IMR-90 (cell line): ENCODE measurements around the gene COMMD8. TPM values are rescaled to one million over a fixed set of nuclear protein-coding genes. Genes with fewer than 3 reads are reported as not detected.

Experiments
- ATAC-seq: fragments of 200-7000 bp; cut with Tn5 transposase; 2 replicates; pipeline ENCODE4 v1.9.1; 2020; ENCODE audit warnings: low read depth, mild to moderate bottlenecking, moderate library complexity
- BruUV-seq: library from RNA; stranded (reverse); fragments of 400-500 nt; replicated peaks from 2 replicates; lab custom pipeline; 2021; lab: Mats Ljungman, UMichigan
- CTCF ChIA-PET: fragments of 300-600 bp; formaldehyde crosslinking; extraction: SDS; loops from one replicate; lab custom pipeline; 2021; ENCODE audit warnings: antibody characterized with exemption; lab: Yijun Ruan, JAX
- POLR2A ChIA-PET: fragments of 300-600 bp; sonication (Branson Sonifier 250); formaldehyde crosslinking; loops from one replicate; lab custom pipeline; 2022; ENCODE audit warnings: antibody characterized with exemption; ENCODE audit not compliant: unreplicated experiment; lab: Charles Lee
- DNase-seq: peaks from one replicate; pipeline ENCODE4 v3.0.0; 2013
- H2AFZ ChIP-seq: replicated peaks from 2 replicates; pipeline ENCODE3; 2013; ENCODE audit warnings: low read length, mild to moderate bottlenecking; ENCODE audit not compliant: poor library complexity
- H2AK5ac ChIP-seq: 2 replicates; pipeline ENCODE4 v1.6.1; 2013; ENCODE audit warnings: low read depth, low read length, inconsistent platforms
- H2AK9ac ChIP-seq: replicated peaks from 2 replicates; pipeline ENCODE3; 2013; ENCODE audit warnings: mild to moderate bottlenecking, low read depth, low read length, moderate library complexity; ENCODE audit not compliant: poor library complexity
- H2BK120ac ChIP-seq: 2 replicates; pipeline ENCODE4 v1.6.1; 2013; ENCODE audit warnings: low read depth, low read length, inconsistent platforms
- H2BK15ac ChIP-seq: 3 replicates; pipeline ENCODE4 v1.6.1; 2013; ENCODE audit warnings: low read depth, low read length, inconsistent platforms
- H2BK20ac ChIP-seq: 2 replicates; pipeline ENCODE4 v1.6.1; 2013; ENCODE audit warnings: low read depth, mild to moderate bottlenecking, inconsistent platforms, low read length, moderate library complexity
- H2BK5ac ChIP-seq: 2 replicates; pipeline ENCODE4 v1.6.1; 2013; ENCODE audit warnings: mild to moderate bottlenecking, low read depth, low read length, inconsistent platforms; ENCODE audit not compliant: poor library complexity, severe bottlenecking
- H3K14ac ChIP-seq: replicated peaks from 2 replicates; pipeline ENCODE4 v1.6.1; 2013; ENCODE audit warnings: low read depth, low read length, inconsistent platforms
- H3K18ac ChIP-seq: 2 replicates; pipeline ENCODE4 v1.6.1; 2013; ENCODE audit warnings: low read depth, low read length, control low read depth
- H3K23ac ChIP-seq: 2 replicates; pipeline ENCODE4 v1.6.1; 2013; ENCODE audit warnings: low read depth, low read length, inconsistent platforms
- H3K27ac ChIP-seq: 2 replicates; pipeline ENCODE4 v1.5.1; 2013; ENCODE audit warnings: mild to moderate bottlenecking, control low read depth, low read length; ENCODE audit not compliant: insufficient read depth
- H3K27me3 ChIP-seq: 2 replicates; pipeline ENCODE4 v1.6.1; 2013; ENCODE audit warnings: low read length; ENCODE audit not compliant: control insufficient read depth, insufficient read depth
- H3K36me3 ChIP-seq: 2 replicates; pipeline ENCODE4 v1.6.1; 2013; ENCODE audit warnings: low read length, mixed read lengths; ENCODE audit not compliant: control insufficient read depth, insufficient read depth
- H3K4ac ChIP-seq: 2 replicates; pipeline ENCODE4 v1.6.1; 2013; ENCODE audit warnings: low read depth, low read length, inconsistent platforms
- H3K4me1 ChIP-seq: 2 replicates; pipeline ENCODE4 v1.6.1; 2013; ENCODE audit warnings: low read length, mixed read lengths; ENCODE audit not compliant: control insufficient read depth, insufficient read depth
- H3K4me2 ChIP-seq: 2 replicates; pipeline ENCODE4 v1.6.1; 2013; ENCODE audit warnings: low read depth, mild to moderate bottlenecking, control low read depth, low read length, moderate library complexity
- H3K4me3 ChIP-seq: 2 replicates; pipeline ENCODE4 v1.5.1; 2013; ENCODE audit warnings: low read depth, mild to moderate bottlenecking, control low read depth, low read length, moderate library complexity; ENCODE audit not compliant: insufficient read depth
- H3K56ac ChIP-seq: 2 replicates; pipeline ENCODE4 v1.6.1; 2013; ENCODE audit warnings: low read length, inconsistent platforms; ENCODE audit not compliant: insufficient read depth; ENCODE audit errors: extremely low read depth
- H3K79me1 ChIP-seq, 2 experiments: 2 replicates each; pipeline ENCODE4 v1.6.1; 2013; ENCODE audit warnings: low read length in 2 of 2, inconsistent platforms in 1 of 2, low read depth in 1 of 2
- H3K9ac ChIP-seq: 2 replicates; pipeline ENCODE4 v1.6.1; 2013; ENCODE audit warnings: low read depth, low read length, control low read depth
- H3K9me1 ChIP-seq: 2 replicates; pipeline ENCODE4 v1.6.1; 2013; ENCODE audit warnings: low read length, inconsistent platforms; ENCODE audit not compliant: insufficient read depth
- H3K9me3 ChIP-seq: 2 replicates; pipeline ENCODE4 v1.6.1; 2013; ENCODE audit warnings: low read length; ENCODE audit not compliant: control insufficient read depth, insufficient read depth
- H4K20me1 ChIP-seq: 2 replicates; pipeline ENCODE4 v1.6.1; 2013; ENCODE audit warnings: low read length, inconsistent platforms; ENCODE audit not compliant: insufficient read depth
- H4K5ac ChIP-seq: 2 replicates; pipeline ENCODE4 v1.6.1; 2013; ENCODE audit warnings: mild to moderate bottlenecking, low read depth, low read length, control low read depth
- H4K8ac ChIP-seq, 2 experiments: 2 replicates each; pipeline ENCODE4 v1.6.1; 2013; ENCODE audit warnings: low read depth in 2 of 2, low read length in 2 of 2, control low read depth in 1 of 2, inconsistent platforms in 1 of 2
- H4K91ac ChIP-seq: 2 replicates; pipeline ENCODE4 v1.6.1; 2013; ENCODE audit warnings: low read depth, low read length, inconsistent platforms; ENCODE audit not compliant: insufficient read depth
- CEBPB ChIP-seq: IDR thresholded peaks from 2 replicates; pipeline ENCODE4 v1.6.1; 2012; ENCODE audit warnings: low read depth, low read length, improper control_type of control experiment
- CHD1 ChIP-seq: IDR thresholded peaks from 2 replicates; pipeline ENCODE4 v1.6.1; 2012; ENCODE audit warnings: low read depth, low read length, improper control_type of control experiment
- CTCF ChIP-seq: conservative IDR thresholded peaks from 2 replicates; pipeline ENCODE4 v1.5.1; 2012; ENCODE audit warnings: mild to moderate bottlenecking, low read depth, low read length, improper control_type of control experiment
- ELK1 ChIP-seq: fragments of 150-350 bp; IDR thresholded peaks from 2 replicates; pipeline ENCODE4 v1.6.1; 2016; ENCODE audit warnings: low read depth, mild to moderate bottlenecking, low read length, moderate library complexity, borderline replicate concordance
- FOS ChIP-seq: fragments of 150-350 bp; IDR thresholded peaks from 2 replicates; pipeline ENCODE4 v1.6.1; 2016; ENCODE audit warnings: low read depth, low read length
- MAFK ChIP-seq: IDR thresholded peaks from 2 replicates; pipeline ENCODE4 v1.6.1; 2012; ENCODE audit warnings: low read depth, low read length, improper control_type of control experiment
- MAZ ChIP-seq: IDR thresholded peaks from 2 replicates; pipeline ENCODE4 v1.6.1; 2012; ENCODE audit warnings: low read depth, mild to moderate bottlenecking, low read length, improper control_type of control experiment, moderate library complexity, borderline replicate concordance
- MXI1 ChIP-seq: IDR thresholded peaks from 2 replicates; pipeline ENCODE4 v1.6.1; 2012; ENCODE audit warnings: low read depth, mild to moderate bottlenecking, low read length, moderate library complexity, borderline replicate concordance
- NFE2L2 ChIP-seq: fragments of 150-350 bp; IDR thresholded peaks from 2 replicates; pipeline ENCODE4 v1.6.1; 2016; ENCODE audit warnings: low read depth, mild to moderate bottlenecking, low read length
- RCOR1 ChIP-seq: IDR thresholded peaks from 2 replicates; pipeline ENCODE4 v1.6.1; 2012; ENCODE audit warnings: mild to moderate bottlenecking, low read length, improper control_type of control experiment; ENCODE audit not compliant: insufficient replicate concordance
- RFX5 ChIP-seq: IDR thresholded peaks from 2 replicates; pipeline ENCODE4 v1.8.0; 2012; ENCODE audit warnings: low read depth, mild to moderate bottlenecking, low read length, moderate library complexity
- SMC3 ChIP-seq: fragments of 150-350 bp; IDR thresholded peaks from 2 replicates; pipeline ENCODE4 v1.6.1; 2016; ENCODE audit warnings: low read depth, mild to moderate bottlenecking, antibody characterized with exemption, low read length, moderate library complexity
- USF2 ChIP-seq: fragments of 150-350 bp; IDR thresholded peaks from 2 replicates; pipeline ENCODE4 v1.6.1; 2017; ENCODE audit warnings: mild to moderate bottlenecking, antibody characterized with exemption, low read length, low read depth
- WGBS, 2 experiments: methylation state at CpG; one replicate each; pipeline versions ENCODE4 v1.1.5 to v1.1.7; 2013; ENCODE audit warnings: missing lambda C conversion rate in 2 of 2; ENCODE audit not compliant: insufficient read length in 1 of 2; ENCODE audit errors: extremely low coverage in 2 of 2; 5-methylcytosine and 5-hydroxymethylcytosine counted together
- dilution Hi-C: fragments of 300-500 bp; cut with HindIII; formaldehyde crosslinking; loops from one replicate; pipeline ENCODE4 v1.14.3; 2018; ENCODE audit warnings: low sequenced_read_pairs; ENCODE audit not compliant: unreplicated experiment
- in situ Hi-C: fragments of 300-500 bp; cut with MboI; formaldehyde crosslinking; loops from 3 replicates; pipeline ENCODE4 v1.14.3; 2019; ENCODE audit warnings: low sequenced_read_pairs, inconsistent platforms, mixed read lengths
- intact Hi-C: fragments of 100-400 bp; cut with micrococcal nuclease; formaldehyde crosslinking; loops from 2 replicates; pipeline ENCODE4 v1.10.0; 2022
- polyA plus RNA-seq, 3 experiments: library from polyadenylated mRNA; depleted of rRNA; stranded (reverse); fragments of >200 nt; gene quantifications; 2 replicates each; pipeline ENCODE4 v1.2.3, GENCODE V29; 2012; ENCODE audit warnings: low replicate concordance in 1 of 3
- total RNA-seq: library from RNA; depleted of rRNA; stranded (reverse); fragments of >200 nt; gene quantifications from 2 replicates; pipeline ENCODE4 v1.2.3, GENCODE V29; 2012

Gene COMMD8
- total and polyA plus RNA-seq, 2 of the 4 experiments (the other 2 are of a cell fraction), result 12.5 to 12.6 TPM

- CTCF ChIA-PET, result interaction anchor here (0.6 kb wide), 1 partner anchor 15 kb away, joined by 3 read pairs; no protein-coding TSS in a partner anchor
- H3K36me3 ChIP-seq, result no peaks in the 10 kb centered on the region
- no peak overlapping the region for H4K5ac ChIP-seq
- no peak overlapping the region for H2AK9ac ChIP-seq
- H3K4me3 ChIP-seq, result no peak overlapping the region
- H2AK5ac ChIP-seq, result no peak overlapping the region
- DNase-seq (no peak), ATAC-seq (no peak)
- no peak overlapping the region for H4K8ac ChIP-seq
- no peak overlapping the region for H3K4ac ChIP-seq
- no peaks in the 10 kb centered on the region for H4K20me1 ChIP-seq
- POLR2A ChIA-PET, result no interaction called here
- no peak overlapping the region for H3K14ac ChIP-seq
- no peak overlapping the region for H2BK5ac ChIP-seq
- H3K9me3 ChIP-seq, result no peaks in the 10 kb centered on the region
- H3K9ac ChIP-seq, result no peak overlapping the region
- BruUV-seq, result no TSS peak
- H2AFZ ChIP-seq, result no peak overlapping the region
- no peak overlapping the region for H3K56ac ChIP-seq
- no peak overlapping the region for H4K91ac ChIP-seq
- H3K79me1 ChIP-seq, result no peaks in the 10 kb centered on the region
- in situ Hi-C loops, result no loop called here
- no peak overlapping the region for H2BK120ac ChIP-seq
- H3K27me3 ChIP-seq, result no peaks in the 10 kb centered on the region
- H3K4me1 ChIP-seq, result no peaks in the 10 kb centered on the region; the same call in 1 of the 2 replicates
- no peak overlapping the region for H3K23ac ChIP-seq
- no CpG with 5 or more reads among the region's 2 CpGs for WGBS, 2 experiments
- H2BK15ac ChIP-seq, result no peak overlapping the region
- no peak overlapping the region for H3K18ac ChIP-seq
- dilution Hi-C loops, result no loop called here
- intact Hi-C loops, result no loop called here
- H3K9me1 ChIP-seq, result no peaks in the 10 kb centered on the region
- H2BK20ac ChIP-seq, result no peak overlapping the region
- no peak overlapping the region for H3K27ac ChIP-seq
- TF ChIP-seq MAZ (no peak), FOS (no peak), CHD1 (no peak), CEBPB (no peak), SMC3 (no peak), MXI1 (no peak), ELK1 (no peak), MAFK (no peak), NFE2L2 (no peak), RCOR1 (no peak), USF2 (no peak), RFX5 (no peak), CTCF (no peak)
- H3K4me2 ChIP-seq, result no peak overlapping the region
These were observed 57.1 kb downstream of the COMMD8 start for GRCh38 chr4:47406408-47406807.
